ENCODE data around the gene TEX261. TPM values are rescaled to one million over a fixed set of nuclear protein-coding genes. Genes with fewer than 3 reads are reported as not detected.

Gene TEX261
- total RNA-seq, 1 donor from 2014 or later = 26.0 TPM

DNA sequence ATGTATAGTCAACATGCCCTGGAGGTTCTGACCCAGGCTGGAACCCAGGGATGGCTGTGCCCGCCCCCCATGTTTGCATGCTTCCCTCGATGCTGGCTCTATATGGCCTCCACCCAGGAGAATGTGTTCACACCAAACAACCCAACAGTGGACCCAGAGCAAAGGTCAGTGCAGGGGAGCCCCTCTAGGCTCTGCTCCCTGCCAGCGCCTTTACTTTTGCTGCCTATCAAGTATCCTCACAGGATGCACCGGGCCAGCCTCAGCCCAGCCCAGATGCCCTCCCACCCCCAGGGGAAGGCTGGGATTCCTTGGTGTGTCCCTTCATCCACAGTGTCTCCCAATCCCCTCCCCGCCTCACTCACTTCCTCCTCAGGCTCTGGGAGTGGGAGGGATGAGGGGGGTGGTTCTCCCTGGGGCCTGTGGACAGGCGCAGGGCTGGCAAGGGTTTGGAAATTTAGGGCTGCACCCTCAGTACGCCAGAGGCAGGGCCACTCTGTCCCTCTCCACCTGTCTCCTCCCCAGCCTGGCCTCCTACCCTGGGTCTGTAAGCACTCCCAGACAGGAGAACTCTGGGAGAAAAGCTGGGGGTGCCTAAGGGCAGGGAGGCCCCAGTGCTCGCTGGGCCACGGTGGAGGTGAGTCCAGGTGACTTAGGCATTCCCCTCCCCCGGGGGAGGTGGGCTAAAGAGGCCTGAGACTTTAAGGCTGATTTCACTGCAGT is 56.6 kb downstream of the TEX261 start:
- DNase-seq (ENCODE audit: low read depth in 2 of 2) = no peak

- no peak for DNase-seq (ENCODE audit: low read depth in 2 of 2)
These were observed 57.5 kb downstream of the TEX261 start for GRCh38 chr2:70936979-70937811.

- no peak for DNase-seq (ENCODE audit: low read depth in 2 of 2)
These were observed 58.3 kb downstream of the TEX261 start for GRCh38 chr2:70936165-70936978.

Other genes with a start within 250 kb of the TEX261 start
- 2.0 and 7.2 TPM in 2 replicates for gene ADD2, start 226.7 kb downstream of the TEX261 start, total RNA-seq
- not detected in 2 replicates for gene FIGLA, start 204.2 kb downstream of the TEX261 start, total RNA-seq
- gene CLEC4F, start 174.3 kb downstream of the TEX261 start, total RNA-seq = under 0.01 TPM in 2 replicates
- gene CD207, start 159.1 kb downstream of the TEX261 start, total RNA-seq = under 0.01 TPM in 1 of 2 replicates, not detected in the other
- gene VAX2, start 94.3 kb downstream of the TEX261 start, total RNA-seq = 0.22 TPM in 1 of 2 replicates, not detected in the other
- gene ATP6V1B1, start 59.0 kb downstream of the TEX261 start, total RNA-seq = not detected in 2 replicates
- gene ANKRD53, start 16.2 kb downstream of the TEX261 start, total RNA-seq = 0.20 and 0.22 TPM in 2 replicates
- gene NAGK, start 73.8 kb upstream of the TEX261 start, total RNA-seq = 54.3 and 75.6 TPM in 2 replicates
- 7.8 and 10.7 TPM in 2 replicates for gene MCEE, start 135.4 kb upstream of the TEX261 start, total RNA-seq
- 11.8 and 14.9 TPM in 2 replicates for gene MPHOSPH10, start 135.8 kb upstream of the TEX261 start, total RNA-seq
- 0.65 and 1.8 TPM in 2 replicates for gene PAIP2B, start 232.2 kb upstream of the TEX261 start, total RNA-seq